GM12878 (cell line): ENCODE results near the gene SHANK1. TPM values are rescaled to one million over a fixed set of nuclear protein-coding genes. Genes with fewer than 3 reads are reported as not detected.

ENCODE experiments used
- ATAC-seq: fragments of 200-7000 bp; cut with Tn5 transposase; 3 replicates; pipeline ENCODE4 v1.9.1; 2020; ENCODE audit warnings: mild to moderate bottlenecking, moderate library complexity
- BruUV-seq: library from RNA; stranded (reverse); fragments of 400-500 nt; replicated peaks from 2 replicates; lab custom pipeline; 2021; lab: Mats Ljungman, UMichigan
- CTCF ChIA-PET: fragments of 300-600 bp; sonication (Branson Sonifier 250); formaldehyde crosslinking; extraction: SDS; loops from one replicate; lab custom pipeline; 2021; ENCODE audit warnings: inconsistent platforms; lab: Yijun Ruan, JAX
- POLR2A ChIA-PET: fragments of 350-600 bp; formaldehyde crosslinking; extraction: SDS; loops from one replicate; lab custom pipeline; 2021; ENCODE audit warnings: inconsistent platforms; lab: Charles Lee
- RAD21 ChIA-PET: fragments of 300-600 bp; sonication (Branson Sonifier 250); formaldehyde crosslinking; loops from one replicate; lab custom pipeline; 2023; ENCODE audit warnings: antibody characterized with exemption; ENCODE audit not compliant: unreplicated experiment; lab: Charles Lee
- SMC1A ChIA-PET: fragments of 300-600 bp; sonication (Branson Sonifier 250); formaldehyde crosslinking; loops from one replicate; lab custom pipeline; 2023; ENCODE audit not compliant: unreplicated experiment, uncharacterized antibody; lab: Charles Lee
- DNase-seq: peaks from one replicate; pipeline ENCODE4 v3.0.0-alpha.2; 2011; ENCODE audit warnings: low read depth, low spot score
- FAIRE-seq: peaks from 3 replicates; lab custom pipeline; 2011; peaks lifted over from hg19 to GRCh38; lab: Jason Lieb, UNC
- H2AFZ ChIP-seq: 2 replicates; pipeline ENCODE4 v1.6.0; 2011; ENCODE audit warnings: low read depth, low read length, control low read depth; ENCODE audit not compliant: control insufficient read depth
- H3K27ac ChIP-seq: 2 replicates; pipeline ENCODE4 v1.5.1; 2011; ENCODE audit warnings: control low read depth; ENCODE audit not compliant: control insufficient read depth, insufficient read depth
- H3K27me3 ChIP-seq, 2 experiments: replicated peaks in 1 of 2; 2 replicates each; pipeline versions ENCODE4 v1.6.0 to v1.6.1; 2011; ENCODE audit warnings: low read length in 1 of 2; ENCODE audit not compliant: control insufficient read depth in 2 of 2, insufficient read depth in 2 of 2
- H3K36me3 ChIP-seq, 2 experiments: 2 replicates each; pipeline ENCODE4 v1.5.1; 2011; ENCODE audit warnings: low read length in 1 of 2; ENCODE audit not compliant: control insufficient read depth in 2 of 2, insufficient read depth in 2 of 2
- H3K4me1 ChIP-seq: 2 replicates; pipeline ENCODE4 v1.6.1; 2011; ENCODE audit warnings: mild to moderate bottlenecking, low read length, moderate library complexity, mixed read lengths; ENCODE audit not compliant: control insufficient read depth, insufficient read depth
- H3K4me2 ChIP-seq: 2 replicates; pipeline ENCODE4 v1.6.0; 2011; ENCODE audit warnings: control low read depth; ENCODE audit not compliant: control insufficient read depth, insufficient read depth
- H3K4me3 ChIP-seq: fragments of 200-600 bp; sonication (generic); 2 replicates; pipeline ENCODE4 v1.5.1; 2016
- H3K79me2 ChIP-seq: 2 replicates; pipeline ENCODE4 v1.6.0; 2011; ENCODE audit warnings: low read length; ENCODE audit not compliant: control insufficient read depth, insufficient read depth
- H3K9ac ChIP-seq: 2 replicates; pipeline ENCODE4 v1.8.0; 2011; ENCODE audit warnings: low read length, control low read depth, mixed read lengths; ENCODE audit not compliant: control insufficient read depth, insufficient read depth
- H3K9me3 ChIP-seq: replicated peaks from 3 replicates; pipeline ENCODE4 v1.5.1; 2011; ENCODE audit warnings: mild to moderate bottlenecking, low read length; ENCODE audit not compliant: control insufficient read depth, insufficient read depth
- H4K20me1 ChIP-seq: 2 replicates; pipeline ENCODE4 v1.6.0; 2011; ENCODE audit not compliant: control insufficient read depth, insufficient read depth
- BHLHE40 ChIP-seq, 2 experiments: fragments of 450-650 bp in 1 of 2; IDR thresholded peaks; 2 replicates each; pipeline ENCODE4 v1.6.1; 2011 to 2017; ENCODE audit warnings: low read depth in 2 of 2, borderline replicate concordance in 1 of 2, improper control_type of control experiment in 1 of 2, low read length in 1 of 2, mild to moderate bottlenecking in 1 of 2
- CBX5 ChIP-seq: sonication (generic); IDR thresholded peaks from 2 replicates; pipeline ENCODE4 v1.6.1; 2016; ENCODE audit warnings: low read depth, moderate library complexity, mild to moderate bottlenecking, inconsistent platforms
- CHD2 ChIP-seq: IDR thresholded peaks from 2 replicates; pipeline ENCODE4 v1.6.1; 2011; ENCODE audit warnings: low read depth, low read length, improper control_type of control experiment, borderline replicate concordance
- IKZF1 ChIP-seq: fragments of 450-650 bp; conservative IDR thresholded peaks from 2 replicates; pipeline ENCODE4 v1.6.1; 2017; ENCODE audit warnings: antibody characterized with exemption, mild to moderate bottlenecking
- JUNB ChIP-seq: IDR thresholded peaks from 2 replicates; pipeline ENCODE4 v1.6.1; 2016; ENCODE audit warnings: antibody characterized with exemption, mild to moderate bottlenecking
- LARP7 ChIP-seq: fragments of 450-650 bp; IDR thresholded peaks from 2 replicates; pipeline ENCODE4 v1.6.1; 2017; ENCODE audit warnings: mild to moderate bottlenecking
- MXI1 ChIP-seq: fragments of 150-350 bp; IDR thresholded peaks from 2 replicates; pipeline ENCODE4 v1.6.1; 2011; ENCODE audit warnings: low read depth, mild to moderate bottlenecking, inconsistent platforms, low read length, improper control_type of control experiment
- POLR2A ChIP-seq: IDR thresholded peaks from 2 replicates; pipeline ENCODE4 v1.6.1; 2011; ENCODE audit warnings: low read depth, mild to moderate bottlenecking, low read length
- RELA ChIP-seq: fragments of 450-650 bp; IDR thresholded peaks from 2 replicates; pipeline ENCODE4 v1.8.0; 2014; ENCODE audit warnings: borderline replicate concordance; ENCODE audit not compliant: partially characterized antibody
- WRNIP1 ChIP-seq: IDR thresholded peaks from 2 replicates; pipeline ENCODE4 v1.6.1; 2011; ENCODE audit warnings: low read depth, low read length, improper control_type of control experiment, borderline replicate concordance
- ZNF207 ChIP-seq: fragments of 450-650 bp; IDR thresholded peaks from 2 replicates; pipeline ENCODE4 v1.6.1; 2014; ENCODE audit warnings: antibody characterized with exemption, mild to moderate bottlenecking, borderline replicate concordance
- WGBS: methylation state at CpG from one replicate; pipeline ENCODE4 v1.1.6; 2016; ENCODE audit warnings: low lambda C conversion rate; ENCODE audit not compliant: insufficient replicate concordance, insufficient coverage; ENCODE audit errors: missing lambda C conversion rate; 5-methylcytosine and 5-hydroxymethylcytosine counted together
- in situ Hi-C: fragments of 300-500 bp; cut with MboI; formaldehyde crosslinking; loops from 9 replicates; pipeline ENCODE4 v1.14.3; 2018; ENCODE audit warnings: mixed read lengths
- intact Hi-C: fragments of 100-400 bp; cut with micrococcal nuclease; formaldehyde crosslinking; loops from one replicate; pipeline ENCODE4 v1.14.2; 2022; ENCODE audit not compliant: unreplicated experiment
- polyA plus RNA-seq, 11 experiments: library from polyadenylated mRNA; depleted of rRNA in 4 of 11; unstranded in 6 of 11; stranded (reverse) in 5 of 11; fragments of >200 nt; fragmentation: Nextera tagmentation in 4 of 11; fragmentation: Illumina TruSeq in 1 of 11; extraction: Ambion mirVana in 4 of 11; extraction: Trizol in 1 of 11; gene quantifications; 1 replicate in 1 of 11; 2 replicates in 10 of 11; pipeline versions ENCODE4 v1.2.1 to v1.2.3, GENCODE V29; 2011 to 2016; ENCODE audit warnings: inconsistent platforms in 2 of 11, missing spikeins in 2 of 11, low read depth in 1 of 11
- total RNA-seq, 4 experiments: library from RNA; depleted of rRNA in 3 of 4; stranded (reverse); fragments of >200 nt in 3 of 4; fragmentation: Illumina TruSeq in 1 of 4; extraction: Trizol in 1 of 4; gene quantifications; 2 replicates each; pipeline versions ENCODE4 v1.2.1 to v1.2.3, GENCODE V29; 2013 to 2021
- TF ChIP-seq, protein P1 (sequence below): fragments of 450-650 bp; IDR thresholded peaks from 2 replicates; pipeline ENCODE4 v1.6.1; 2018; ENCODE audit warnings: mild to moderate bottlenecking, low read depth, moderate library complexity; ENCODE audit not compliant: partially characterized antibody
- TF ChIP-seq, protein P2 (sequence below), 3 experiments: IDR thresholded peaks in 2 of 3; conservative IDR thresholded peaks in 1 of 3; 2 replicates each; pipeline ENCODE4 v1.5.1; 2011; ENCODE audit warnings: low read depth in 3 of 3, low read length in 3 of 3, mild to moderate bottlenecking in 3 of 3, control low read depth in 2 of 3, moderate library complexity in 2 of 3, inconsistent platforms in 1 of 3, mixed read lengths in 1 of 3; ENCODE audit not compliant: control insufficient read depth in 2 of 3, insufficient read depth in 1 of 3; ENCODE audit errors: extremely low read depth in 1 of 3
- TF ChIP-seq, protein P3 (sequence below): fragments of 450-650 bp; IDR thresholded peaks from 2 replicates; pipeline ENCODE4 v1.6.1; 2017; ENCODE audit warnings: mild to moderate bottlenecking, moderate library complexity

The SHANK1 gene
- total and polyA plus RNA-seq, 10 of the 15 experiments (the other 5 are each of a cell fraction or from before 2014, with no cell fraction given), result not detected

DNA sequence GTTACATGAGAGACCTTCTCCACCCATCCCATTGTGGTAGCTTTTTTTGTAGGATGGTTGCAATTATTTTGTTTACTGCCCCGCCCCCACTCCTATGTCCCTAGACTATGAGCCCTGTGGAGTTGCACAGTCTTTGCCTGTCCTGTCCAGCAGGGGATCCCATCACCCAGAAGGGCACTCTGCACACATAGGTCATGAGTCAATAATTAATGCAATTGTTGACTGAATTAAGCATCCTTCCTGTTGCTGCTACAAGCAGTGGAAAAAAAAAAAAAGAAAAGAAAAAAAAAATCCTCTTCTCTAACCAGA, 56.2 kb downstream of the SHANK1 start (continued):
- TF ChIP-seq, protein P1, sequence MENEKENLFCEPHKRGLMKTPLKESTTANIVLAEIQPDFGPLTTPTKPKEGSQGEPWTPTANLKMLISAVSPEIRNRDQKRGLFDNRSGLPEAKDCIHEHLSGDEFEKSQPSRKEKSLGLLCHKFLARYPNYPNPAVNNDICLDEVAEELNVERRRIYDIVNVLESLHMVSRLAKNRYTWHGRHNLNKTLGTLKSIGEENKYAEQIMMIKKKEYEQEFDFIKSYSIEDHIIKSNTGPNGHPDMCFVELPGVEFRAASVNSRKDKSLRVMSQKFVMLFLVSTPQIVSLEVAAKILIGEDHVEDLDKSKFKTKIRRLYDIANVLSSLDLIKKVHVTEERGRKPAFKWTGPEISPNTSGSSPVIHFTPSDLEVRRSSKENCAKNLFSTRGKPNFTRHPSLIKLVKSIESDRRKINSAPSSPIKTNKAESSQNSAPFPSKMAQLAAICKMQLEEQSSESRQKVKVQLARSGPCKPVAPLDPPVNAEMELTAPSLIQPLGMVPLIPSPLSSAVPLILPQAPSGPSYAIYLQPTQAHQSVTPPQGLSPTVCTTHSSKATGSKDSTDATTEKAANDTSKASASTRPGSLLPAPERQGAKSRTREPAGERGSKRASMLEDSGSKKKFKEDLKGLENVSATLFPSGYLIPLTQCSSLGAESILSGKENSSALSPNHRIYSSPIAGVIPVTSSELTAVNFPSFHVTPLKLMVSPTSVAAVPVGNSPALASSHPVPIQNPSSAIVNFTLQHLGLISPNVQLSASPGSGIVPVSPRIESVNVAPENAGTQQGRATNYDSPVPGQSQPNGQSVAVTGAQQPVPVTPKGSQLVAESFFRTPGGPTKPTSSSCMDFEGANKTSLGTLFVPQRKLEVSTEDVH, result no peak
- TF ChIP-seq WRNIP1 (no peak), POLR2A (no peak), BHLHE40 (IDR thresholded peaks at IDR 0.05; ENCODE audit: borderline replicate concordance in 1 of 2, low read depth in 2 of 2, low read length in 1 of 2) (no peak)

DNA sequence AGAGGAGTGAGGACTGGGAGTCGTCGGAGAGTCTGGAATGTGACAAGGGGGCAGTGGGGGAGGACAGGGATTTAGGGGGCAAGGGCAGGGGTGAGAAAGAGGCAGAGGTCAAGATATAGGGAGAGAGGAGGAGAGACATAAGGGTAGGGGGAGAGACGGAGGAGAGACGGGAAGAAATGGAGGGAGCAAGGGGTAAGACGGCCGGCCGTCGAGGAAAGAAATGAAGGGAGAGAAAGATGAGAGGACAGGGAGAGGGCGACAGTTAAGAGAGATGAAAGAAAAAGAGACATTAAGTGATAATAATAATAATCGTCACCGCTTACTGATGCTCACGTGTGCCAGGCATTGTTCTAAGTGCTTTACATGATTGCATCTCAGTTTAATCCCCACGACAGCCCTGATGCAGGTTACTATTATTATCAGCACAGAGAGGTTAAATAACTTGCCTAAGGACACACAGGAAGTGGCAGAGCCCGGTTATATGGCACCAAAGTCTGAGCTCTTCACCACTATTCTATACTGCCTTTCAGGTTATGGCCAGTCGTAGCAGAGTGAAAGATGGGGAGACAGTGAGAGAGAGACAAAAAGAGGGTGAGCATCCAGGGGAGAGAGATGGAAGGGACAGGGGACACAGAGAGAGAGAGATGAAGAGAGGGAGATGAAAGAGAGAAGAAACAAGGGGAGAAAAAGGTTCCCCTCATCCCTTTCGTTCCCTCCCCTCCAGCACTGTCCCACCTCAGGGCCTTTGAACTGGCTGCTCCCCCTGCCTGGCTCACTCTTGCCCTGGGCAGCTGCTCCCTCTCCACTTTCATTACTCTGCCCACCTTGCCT, 56.7 kb downstream of the SHANK1 start:
- Histone ChIP-seq H3K4me3 (no peak overlapping the region), H3K79me2 (no peaks in the 10 kb centered on the region), H3K4me2 (no peak overlapping the region), H3K9me3 (no peaks in the 10 kb centered on the region; the same call in 2 of the 3 replicates), H3K9ac (no peak overlapping the region), H4K20me1 (no peaks in the 10 kb centered on the region), H2AFZ (no peak overlapping the region), H3K27ac (no peak overlapping the region), H3K36me3 (no peaks in the 10 kb centered on the region), H3K27me3 (no peaks in the 10 kb centered on the region), H3K4me1 (no peaks in the 10 kb centered on the region)
- ChIA-PET CTCF (no interaction called here), RAD21 (no interaction called here), SMC1A (no interaction called here), POLR2A (no interaction called here)
- ATAC-seq (no peak), FAIRE-seq (no peak), DNase-seq (no peak)
- WGBS, result 50% methylated on average over 14 of the region's 16 CpGs
- intact Hi-C loops (no loop called here), in situ Hi-C loops (no loop called here)
- BruUV-seq, result no TSS peak
- TF ChIP-seq MXI1, result no peak
- TF ChIP-seq CBX5, result no peak
- TF ChIP-seq, protein P2, sequence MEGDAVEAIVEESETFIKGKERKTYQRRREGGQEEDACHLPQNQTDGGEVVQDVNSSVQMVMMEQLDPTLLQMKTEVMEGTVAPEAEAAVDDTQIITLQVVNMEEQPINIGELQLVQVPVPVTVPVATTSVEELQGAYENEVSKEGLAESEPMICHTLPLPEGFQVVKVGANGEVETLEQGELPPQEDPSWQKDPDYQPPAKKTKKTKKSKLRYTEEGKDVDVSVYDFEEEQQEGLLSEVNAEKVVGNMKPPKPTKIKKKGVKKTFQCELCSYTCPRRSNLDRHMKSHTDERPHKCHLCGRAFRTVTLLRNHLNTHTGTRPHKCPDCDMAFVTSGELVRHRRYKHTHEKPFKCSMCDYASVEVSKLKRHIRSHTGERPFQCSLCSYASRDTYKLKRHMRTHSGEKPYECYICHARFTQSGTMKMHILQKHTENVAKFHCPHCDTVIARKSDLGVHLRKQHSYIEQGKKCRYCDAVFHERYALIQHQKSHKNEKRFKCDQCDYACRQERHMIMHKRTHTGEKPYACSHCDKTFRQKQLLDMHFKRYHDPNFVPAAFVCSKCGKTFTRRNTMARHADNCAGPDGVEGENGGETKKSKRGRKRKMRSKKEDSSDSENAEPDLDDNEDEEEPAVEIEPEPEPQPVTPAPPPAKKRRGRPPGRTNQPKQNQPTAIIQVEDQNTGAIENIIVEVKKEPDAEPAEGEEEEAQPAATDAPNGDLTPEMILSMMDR (IDR thresholded peaks at IDR 0.05 in 2 of 3, conservative IDR thresholded peaks at IDR 0.05 in 1 of 3; ENCODE audit: control insufficient read depth in 2 of 3, extremely low read depth in 1 of 3, insufficient read depth in 1 of 3, low read depth in 3 of 3, low read length in 3 of 3), result no peak
- TF ChIP-seq CHD2, result no peak
- no peak for TF ChIP-seq LARP7
- TF ChIP-seq RELA, result no peak
- TF ChIP-seq JUNB, result no peak
- TF ChIP-seq IKZF1, result no peak
- TF ChIP-seq ZNF207, result no peak
- TF ChIP-seq, protein P3, sequence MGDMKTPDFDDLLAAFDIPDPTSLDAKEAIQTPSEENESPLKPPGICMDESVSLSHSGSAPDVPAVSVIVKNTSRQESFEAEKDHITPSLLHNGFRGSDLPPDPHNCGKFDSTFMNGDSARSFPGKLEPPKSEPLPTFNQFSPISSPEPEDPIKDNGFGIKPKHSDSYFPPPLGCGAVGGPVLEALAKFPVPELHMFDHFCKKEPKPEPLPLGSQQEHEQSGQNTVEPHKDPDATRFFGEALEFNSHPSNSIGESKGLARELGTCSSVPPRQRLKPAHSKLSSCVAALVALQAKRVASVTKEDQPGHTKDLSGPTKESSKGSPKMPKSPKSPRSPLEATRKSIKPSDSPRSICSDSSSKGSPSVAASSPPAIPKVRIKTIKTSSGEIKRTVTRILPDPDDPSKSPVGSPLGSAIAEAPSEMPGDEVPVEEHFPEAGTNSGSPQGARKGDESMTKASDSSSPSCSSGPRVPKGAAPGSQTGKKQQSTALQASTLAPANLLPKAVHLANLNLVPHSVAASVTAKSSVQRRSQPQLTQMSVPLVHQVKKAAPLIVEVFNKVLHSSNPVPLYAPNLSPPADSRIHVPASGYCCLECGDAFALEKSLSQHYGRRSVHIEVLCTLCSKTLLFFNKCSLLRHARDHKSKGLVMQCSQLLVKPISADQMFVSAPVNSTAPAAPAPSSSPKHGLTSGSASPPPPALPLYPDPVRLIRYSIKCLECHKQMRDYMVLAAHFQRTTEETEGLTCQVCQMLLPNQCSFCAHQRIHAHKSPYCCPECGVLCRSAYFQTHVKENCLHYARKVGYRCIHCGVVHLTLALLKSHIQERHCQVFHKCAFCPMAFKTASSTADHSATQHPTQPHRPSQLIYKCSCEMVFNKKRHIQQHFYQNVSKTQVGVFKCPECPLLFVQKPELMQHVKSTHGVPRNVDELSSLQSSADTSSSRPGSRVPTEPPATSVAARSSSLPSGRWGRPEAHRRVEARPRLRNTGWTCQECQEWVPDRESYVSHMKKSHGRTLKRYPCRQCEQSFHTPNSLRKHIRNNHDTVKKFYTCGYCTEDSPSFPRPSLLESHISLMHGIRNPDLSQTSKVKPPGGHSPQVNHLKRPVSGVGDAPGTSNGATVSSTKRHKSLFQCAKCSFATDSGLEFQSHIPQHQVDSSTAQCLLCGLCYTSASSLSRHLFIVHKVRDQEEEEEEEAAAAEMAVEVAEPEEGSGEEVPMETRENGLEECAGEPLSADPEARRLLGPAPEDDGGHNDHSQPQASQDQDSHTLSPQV, result no peak
